Smooth muscle cell (in vitro differentiated cells): ENCODE data around the gene RNF26. TPM values are rescaled to one million over a fixed set of nuclear protein-coding genes. Genes with fewer than 3 reads are reported as not detected.

Source experiments
- DNase-seq: peaks from one replicate; lab custom pipeline; 2025; ENCODE audit not compliant: unreplicated experiment; lab: John Stamatoyannopoulos, UW
- H2AFZ ChIP-seq: fragments of 200-600 bp; sonication (generic); 2 replicates; pipeline ENCODE4 v1.6.0; 2016; ENCODE audit warnings: antibody characterized with exemption, low read depth, mild to moderate bottlenecking
- H3F3A ChIP-seq: fragments of 200-600 bp; sonication (generic); 2 replicates; pipeline ENCODE4 v1.6.0; 2017; ENCODE audit warnings: antibody characterized with exemption, low read depth
- H3K27ac ChIP-seq: fragments of 200-600 bp; sonication (generic); 2 replicates; pipeline ENCODE4 v1.5.1; 2016; ENCODE audit warnings: low read depth, mild to moderate bottlenecking
- H3K27me3 ChIP-seq: fragments of 200-600 bp; sonication (generic); 2 replicates; pipeline ENCODE4 v1.6.1; 2016; ENCODE audit warnings: low read depth, mild to moderate bottlenecking
- H3K36me3 ChIP-seq: fragments of 200-600 bp; sonication (generic); 2 replicates; pipeline ENCODE4 v1.5.1; 2016; ENCODE audit warnings: low read depth
- H3K4me1 ChIP-seq: fragments of 200-600 bp; sonication (generic); 2 replicates; pipeline ENCODE4 v1.5.1; 2016; ENCODE audit warnings: low read depth
- H3K4me2 ChIP-seq: fragments of 200-600 bp; sonication (generic); 2 replicates; pipeline ENCODE4 v1.6.0; 2016; ENCODE audit warnings: mild to moderate bottlenecking
- H3K4me3 ChIP-seq: fragments of 200-600 bp; sonication (generic); 2 replicates; pipeline ENCODE4 v1.5.1; 2016; ENCODE audit warnings: mild to moderate bottlenecking
- H3K79me2 ChIP-seq: fragments of 200-600 bp; sonication (generic); 2 replicates; pipeline ENCODE4 v1.6.0; 2016; ENCODE audit warnings: low read depth, mild to moderate bottlenecking
- H3K9ac ChIP-seq: fragments of 200-600 bp; sonication (generic); 2 replicates; pipeline ENCODE4 v1.6.0; 2016; ENCODE audit warnings: low read depth
- H3K9me3 ChIP-seq: fragments of 200-600 bp; sonication (generic); replicated peaks from 2 replicates; pipeline ENCODE4 v1.5.1; 2016; ENCODE audit warnings: low read depth
- H4K20me1 ChIP-seq: fragments of 200-600 bp; sonication (generic); 2 replicates; pipeline ENCODE4 v1.6.0; 2016; ENCODE audit warnings: low read depth
- CTCF ChIP-seq: fragments of 200-600 bp; sonication (generic); IDR thresholded peaks from 2 replicates; pipeline ENCODE4 v1.5.1; 2017; ENCODE audit warnings: borderline replicate concordance, mild to moderate bottlenecking, antibody characterized with exemption; ENCODE audit not compliant: insufficient read depth, poor library complexity, severe bottlenecking
- WGBS: methylation state at CpG from one replicate; pipeline ENCODE4 v1.1.7; 2016; ENCODE audit warnings: low lambda C conversion rate; 5-methylcytosine and 5-hydroxymethylcytosine counted together
- polyA plus RNA-seq: library from polyadenylated mRNA; unstranded; fragments of >200 nt; fragmentation: Nextera tagmentation; extraction: Ambion mirVana; gene quantifications from 2 replicates; pipeline ENCODE4 v1.2.1, GENCODE V29; 2016
- total RNA-seq: library from RNA; depleted of rRNA; stranded (reverse); fragments of >200 nt; gene quantifications from 2 replicates; pipeline ENCODE4 v1.2.3, GENCODE V29; 2014

Gene RNF26
- total and polyA plus RNA-seq, 2 experiments from 2014 or later = 14.6 to 63.1 TPM

- WGBS = 98% methylated on average over 2 of the region's 2 CpGs
- Histone ChIP-seq H3K9me3 (no peaks in the 10 kb centered on the region), H2AFZ (no peak overlapping the region), H3K36me3 (peaks cover 21% of the 10 kb centered on the region), H3K79me2 (peaks cover 5% of the 10 kb centered on the region), H3K9ac (no peak overlapping the region), H3K4me2 (no peak overlapping the region), H3F3A (no peaks in the 10 kb centered on the region), H3K4me1 (no peaks in the 10 kb centered on the region), H3K27ac (no peak overlapping the region), H3K27me3 (no peaks in the 10 kb centered on the region), H3K4me3 (no peak overlapping the region), H4K20me1 (no peaks in the 10 kb centered on the region)
- no peak for DNase-seq
- TF ChIP-seq CTCF = no peak
Observed at GRCh38 chr11:119298726-119299125, 35.6 kb upstream of the RNF26 start.

- Histone ChIP-seq H3K9me3 (no peaks in the 10 kb centered on the region), H3K9ac (no peak overlapping the region), H2AFZ (no peak overlapping the region), H3K79me2 (peaks cover 3% of the 10 kb centered on the region), H3K4me3 (no peak overlapping the region), H4K20me1 (no peaks in the 10 kb centered on the region), H3K27me3 (no peaks in the 10 kb centered on the region), H3K36me3 (peaks cover 21% of the 10 kb centered on the region), H3K27ac (no peak overlapping the region), H3F3A (no peaks in the 10 kb centered on the region), H3K4me1 (no peaks in the 10 kb centered on the region), H3K4me2 (no peak overlapping the region)
- WGBS = 98% methylated on average over 9 of the region's 9 CpGs
- no peak for TF ChIP-seq CTCF
- no peak for DNase-seq
Observed at GRCh38 chr11:119299416-119299815, 34.9 kb upstream of the RNF26 start.

- 100% methylated on average over 3 of the region's 3 CpGs for WGBS
Observed at GRCh38 chr11:119300198-119300964, 33.9 kb upstream of the RNF26 start.

More at GRCh38 chr11:119300198-119300964, 33.9 kb upstream of the RNF26 start:
- no peaks in the 10 kb centered on the region for H3K27me3 ChIP-seq
- no peaks in the 10 kb centered on the region for H3K4me1 ChIP-seq
- H3K9me3 ChIP-seq = no peaks in the 10 kb centered on the region
- no peaks in the 10 kb centered on the region for H4K20me1 ChIP-seq
- peaks cover 3% of the 10 kb centered on the region for H3K79me2 ChIP-seq
- no peak overlapping the region for H3K9ac ChIP-seq
- no peak overlapping the region for H3K27ac ChIP-seq
- DNase-seq = no peak
- H3F3A ChIP-seq = no peaks in the 10 kb centered on the region
- peaks cover 21% of the 10 kb centered on the region for H3K36me3 ChIP-seq
- H3K4me2 ChIP-seq = no peak overlapping the region
- no peak for TF ChIP-seq CTCF
- no peak overlapping the region for H2AFZ ChIP-seq
- H3K4me3 ChIP-seq = no peak overlapping the region
